Measurements from ENCODE around the gene CACNA2D2.

Gene CACNA2D2

GRCh38 chr3:50415061-50415460, 88.4 kb downstream of the CACNA2D2 start:
- no peak overlapping the region for H3K4me3 ChIP-seq (replicated peaks; ENCODE audit: low read depth, low read length)
- DNase-seq (ENCODE audit: extremely low read depth, low read depth): no peak
- TF ChIP-seq CTCF (IDR thresholded peaks at IDR 0.05; ENCODE audit: low read depth, low read length, missing control alignments): peak; percentile 43

- TF ChIP-seq CTCF (IDR thresholded peaks at IDR 0.05; ENCODE audit: low read depth, low read length, missing control alignments): no peak
Observed at GRCh38 chr3:50414616-50415015, 88.8 kb downstream of the CACNA2D2 start.

GRCh38 chr3:50412231-50412754, 91.1 kb downstream of the CACNA2D2 start:
- no peak for TF ChIP-seq CTCF (IDR thresholded peaks at IDR 0.05; ENCODE audit: low read depth, low read length, missing control alignments)
- DNase-seq (ENCODE audit: extremely low read depth, low read depth): no peak
- H3K4me3 ChIP-seq (replicated peaks; ENCODE audit: low read depth, low read length): no peak overlapping the region

More at GRCh38 chr3:50414616-50415015, 88.8 kb downstream of the CACNA2D2 start:
- no peak overlapping the region for H3K4me3 ChIP-seq (replicated peaks; ENCODE audit: low read depth, low read length)
- no peak for DNase-seq (ENCODE audit: extremely low read depth, low read depth)

- H3K4me3 ChIP-seq (replicated peaks; ENCODE audit: low read depth, low read length): no peak overlapping the region
- no peak for TF ChIP-seq CTCF (IDR thresholded peaks at IDR 0.05; ENCODE audit: low read depth, low read length, missing control alignments)
- DNase-seq (ENCODE audit: extremely low read depth, low read depth): no peak
Observed at GRCh38 chr3:50411229-50411628, 92.2 kb downstream of the CACNA2D2 start.

DNA sequence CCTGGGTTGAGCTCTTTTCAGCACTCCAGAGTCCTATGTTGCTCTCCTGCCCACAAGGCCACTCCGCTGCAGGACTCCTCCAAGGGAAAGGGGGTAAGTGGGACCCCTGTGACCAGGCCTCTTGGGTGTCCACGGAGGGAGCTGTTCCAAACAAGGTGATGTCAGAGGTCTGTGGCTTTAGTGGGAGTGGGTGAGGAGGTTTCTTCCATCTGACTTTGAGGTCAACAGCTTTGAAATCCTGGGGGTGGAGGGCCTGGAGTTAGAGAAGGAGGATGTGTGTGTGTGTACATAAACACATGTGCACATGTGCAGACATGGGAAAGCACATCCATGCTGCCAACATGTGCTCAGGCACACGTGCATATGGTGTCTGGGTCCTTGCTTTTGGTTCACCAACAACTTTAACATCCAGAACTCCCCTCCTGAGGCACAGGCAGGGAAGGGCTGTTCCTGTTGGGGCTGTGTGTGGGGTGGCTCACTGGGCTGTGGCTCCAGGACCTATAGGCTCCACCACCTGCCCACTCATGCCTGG, 92.8 kb downstream of the CACNA2D2 start:
- DNase-seq (ENCODE audit: extremely low read depth, low read depth): no peak
- no peak for TF ChIP-seq CTCF (IDR thresholded peaks at IDR 0.05; ENCODE audit: low read depth, low read length, missing control alignments)
- no peak overlapping the region for H3K4me3 ChIP-seq (replicated peaks; ENCODE audit: low read depth, low read length)

DNA sequence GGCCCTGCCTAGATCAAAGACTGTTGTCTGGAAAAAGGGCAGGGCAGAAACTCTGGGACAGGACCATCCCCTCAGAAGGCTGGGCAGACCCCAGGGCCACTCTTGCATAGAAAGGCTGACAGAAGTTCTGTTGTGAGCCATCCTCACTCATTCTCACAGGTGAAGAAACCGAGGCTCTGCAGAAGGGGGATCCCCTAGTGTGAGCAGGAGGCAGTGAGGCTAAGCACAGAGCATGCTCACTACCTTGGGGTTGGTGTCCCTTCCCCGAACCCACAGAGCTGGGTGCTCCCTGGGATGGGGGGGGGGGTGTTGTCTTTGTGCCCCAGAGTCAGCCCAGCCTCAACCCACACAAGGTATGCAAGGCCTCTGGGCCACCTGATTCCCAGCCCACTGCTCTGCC, 93.2 kb downstream of the CACNA2D2 start:
- TF ChIP-seq CTCF (IDR thresholded peaks at IDR 0.05; ENCODE audit: low read depth, low read length, missing control alignments): no peak
- no peak overlapping the region for H3K4me3 ChIP-seq (replicated peaks; ENCODE audit: low read depth, low read length)
- no peak for DNase-seq (ENCODE audit: extremely low read depth, low read depth)

DNA sequence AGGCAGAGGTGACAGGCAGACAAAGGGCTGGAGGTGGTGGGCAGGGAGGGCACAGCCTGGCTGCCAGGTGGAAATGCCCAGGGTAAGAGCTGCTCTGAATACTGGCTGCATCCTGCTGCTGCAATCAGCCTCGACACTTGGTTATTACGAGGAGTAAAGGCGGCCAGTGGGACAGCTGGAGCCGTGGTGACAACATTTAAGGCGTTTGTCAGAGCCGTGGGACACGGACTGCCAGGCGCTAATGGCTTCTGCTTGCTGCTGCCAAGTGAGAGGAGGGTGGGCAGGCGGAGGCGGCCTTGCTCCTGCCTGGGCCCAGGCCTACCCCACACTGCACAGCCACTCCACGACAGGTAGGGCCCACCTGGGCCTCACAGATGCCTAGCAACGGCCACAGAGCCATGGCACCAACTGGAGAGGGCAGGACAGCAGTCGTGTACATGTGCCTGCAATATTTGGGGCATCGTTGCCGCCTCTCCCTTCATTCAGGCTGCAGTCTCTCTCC, 94.9 kb downstream of the CACNA2D2 start:
- DNase-seq (ENCODE audit: extremely low read depth, low read depth): no peak
- no peak for TF ChIP-seq CTCF (IDR thresholded peaks at IDR 0.05; ENCODE audit: low read depth, low read length, missing control alignments)
- H3K4me3 ChIP-seq (replicated peaks; ENCODE audit: low read depth, low read length): no peak overlapping the region
